Measurements from ENCODE around the gene STK10.

DNA sequence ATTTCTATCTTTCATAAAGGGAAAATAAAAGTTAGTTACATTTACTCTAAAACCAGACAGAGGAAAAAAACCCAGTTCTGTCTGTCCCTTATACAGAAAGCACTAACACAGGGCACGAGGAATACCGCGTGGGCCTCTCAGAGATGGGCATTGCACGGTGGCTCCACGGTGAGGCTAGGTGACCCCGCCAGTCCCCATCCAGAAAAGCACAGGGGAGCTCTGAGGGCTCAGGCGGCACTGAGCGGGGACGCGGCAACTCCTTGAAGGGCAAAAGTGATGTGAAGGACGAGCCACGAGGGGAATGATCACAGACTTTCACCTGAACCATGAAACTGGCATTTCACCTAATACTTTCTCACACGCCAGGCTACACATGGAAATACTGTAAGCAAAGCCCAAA lies 145.8 kb downstream of the STK10 start:
- TF ChIP-seq MXI1 (IDR thresholded peaks at IDR 0.05; ENCODE audit: low read depth, low read length) (no peak), SIN3A (IDR thresholded peaks at IDR 0.05; ENCODE audit: borderline replicate concordance, low read depth, low read length) (no peak), GATA2 (CRISPR knock-in tag; IDR thresholded peaks at IDR 0.05) (no peak), FOSL2 (IDR thresholded peaks at IDR 0.05; ENCODE audit: borderline replicate concordance, low read depth) (no peak), EZH2phosphoT487 (IDR thresholded peaks at IDR 0.05; ENCODE audit: borderline replicate concordance, low read depth) (no peak), TAF1 (IDR thresholded peaks at IDR 0.05; ENCODE audit: borderline replicate concordance, low read depth, low read length) (no peak), RAD21 (IDR thresholded peaks at IDR 0.05; ENCODE audit: low read length) (no peak), RXRA (IDR thresholded peaks at IDR 0.05; ENCODE audit: borderline replicate concordance, low read depth) (no peak), POLR2AphosphoS5 (IDR thresholded peaks at IDR 0.05; ENCODE audit: low read depth, low read length) (no peak), TCF12 (IDR thresholded peaks at IDR 0.05) (no peak), ELF1 (IDR thresholded peaks at IDR 0.05) (no peak)
- TF ChIP-seq, protein P1, sequence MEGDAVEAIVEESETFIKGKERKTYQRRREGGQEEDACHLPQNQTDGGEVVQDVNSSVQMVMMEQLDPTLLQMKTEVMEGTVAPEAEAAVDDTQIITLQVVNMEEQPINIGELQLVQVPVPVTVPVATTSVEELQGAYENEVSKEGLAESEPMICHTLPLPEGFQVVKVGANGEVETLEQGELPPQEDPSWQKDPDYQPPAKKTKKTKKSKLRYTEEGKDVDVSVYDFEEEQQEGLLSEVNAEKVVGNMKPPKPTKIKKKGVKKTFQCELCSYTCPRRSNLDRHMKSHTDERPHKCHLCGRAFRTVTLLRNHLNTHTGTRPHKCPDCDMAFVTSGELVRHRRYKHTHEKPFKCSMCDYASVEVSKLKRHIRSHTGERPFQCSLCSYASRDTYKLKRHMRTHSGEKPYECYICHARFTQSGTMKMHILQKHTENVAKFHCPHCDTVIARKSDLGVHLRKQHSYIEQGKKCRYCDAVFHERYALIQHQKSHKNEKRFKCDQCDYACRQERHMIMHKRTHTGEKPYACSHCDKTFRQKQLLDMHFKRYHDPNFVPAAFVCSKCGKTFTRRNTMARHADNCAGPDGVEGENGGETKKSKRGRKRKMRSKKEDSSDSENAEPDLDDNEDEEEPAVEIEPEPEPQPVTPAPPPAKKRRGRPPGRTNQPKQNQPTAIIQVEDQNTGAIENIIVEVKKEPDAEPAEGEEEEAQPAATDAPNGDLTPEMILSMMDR (IDR thresholded peaks at IDR 0.05) = no peak
- TF ChIP-seq, protein P2, sequence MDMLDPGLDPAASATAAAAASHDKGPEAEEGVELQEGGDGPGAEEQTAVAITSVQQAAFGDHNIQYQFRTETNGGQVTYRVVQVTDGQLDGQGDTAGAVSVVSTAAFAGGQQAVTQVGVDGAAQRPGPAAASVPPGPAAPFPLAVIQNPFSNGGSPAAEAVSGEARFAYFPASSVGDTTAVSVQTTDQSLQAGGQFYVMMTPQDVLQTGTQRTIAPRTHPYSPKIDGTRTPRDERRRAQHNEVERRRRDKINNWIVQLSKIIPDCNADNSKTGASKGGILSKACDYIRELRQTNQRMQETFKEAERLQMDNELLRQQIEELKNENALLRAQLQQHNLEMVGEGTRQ (IDR thresholded peaks at IDR 0.05; ENCODE audit: borderline replicate concordance, low read depth, low read length) = no peak
